Measurements from ENCODE around the gene NPHP4. TPM values are rescaled to one million over a fixed set of nuclear protein-coding genes. Genes with fewer than 3 reads are reported as not detected.
A peak's percentile ranks its signal among the peaks of the same experiment; 100 is the strongest.

Gene NPHP4
- total and polyA plus RNA-seq, 9 of the 15 experiments (the other 6 are each of a cell fraction or from before 2014, with no cell fraction given), result 0.52 to 26.2 (median 6.7) TPM

GRCh38 chr1:5993556-5994491 is 1.6 kb upstream of the NPHP4 start (continued):
- TF ChIP-seq RREB1 (CRISPR knock-in tag; IDR thresholded peaks at IDR 0.05) (peak; percentile 47; the same call in 1 of the 2 replicates), TOE1 (IDR thresholded peaks at IDR 0.05; ENCODE audit: borderline replicate concordance) (0 out of 2 replicates have a peak, but pooled peaks have one; percentile 36), TOE1 (CRISPR knock-in tag; IDR thresholded peaks at IDR 0.05; ENCODE audit: borderline replicate concordance, low read depth) (no peak), SMARCC2 (IDR thresholded peaks at IDR 0.05; ENCODE audit: low read depth) (peak; percentile 59; the same call in 1 of the 2 replicates), RHOXF2B (CRISPR knock-in tag; conservative IDR thresholded peaks at IDR 0.05) (no peak), MYC (IDR thresholded peaks at IDR 0.05; ENCODE audit: low read depth, low read length) (no peak), MYC (CRISPR knock-in tag; IDR thresholded peaks at IDR 0.05; ENCODE audit: borderline replicate concordance, low read depth) (no peak), HDAC2 (IDR thresholded peaks at IDR 0.05) (peak; percentile 71; the same call in 1 of the 2 replicates), ETV1 (tag; conservative IDR thresholded peaks at IDR 0.05; ENCODE audit: low read depth) (peak; percentile 36), TRIM24 (IDR thresholded peaks at IDR 0.05) (0 out of 4 replicates have a peak, but pooled peaks of 1 of the 2 experiments have one; percentile 25), PHF8 (IDR thresholded peaks at IDR 0.05; ENCODE audit: borderline replicate concordance, low read length) (0 out of 2 replicates have a peak, but pooled peaks have one; percentile 10), SIRT6 (IDR thresholded peaks at IDR 0.05; ENCODE audit: low read depth, low read length) (no peak), POLR2A (conservative IDR thresholded peaks at IDR 0.05) (peak; percentile 57), ARNT (IDR thresholded peaks at IDR 0.05) (0 out of 4 replicates have a peak, but pooled peaks of 1 of the 2 experiments have one; percentile 24), ZBED1 (IDR thresholded peaks at IDR 0.05) (peak; percentile 98), ZNF280A (IDR thresholded peaks at IDR 0.05; ENCODE audit: low read depth, partially characterized antibody) (no peak), SUPT5H (IDR thresholded peaks at IDR 0.05) (peak; percentile 34), RCOR1 (IDR thresholded peaks at IDR 0.05; ENCODE audit: borderline replicate concordance in 1 of 2, low read depth in 2 of 2, low read length in 2 of 2) (peak in 1 of 2 experiments; percentile 67; a peak in 1 of 4 replicates), SOX6 (IDR thresholded peaks at IDR 0.05) (0 out of 2 replicates have a peak, but pooled peaks have one; percentile 30)
